Esophagus muscularis mucosa (tissue), 4 donors: ENCODE results near the gene CCNB3.

Experiments
- CTCF ChIP-seq, 3 experiments: fragments of 200-600 bp in 2 of 3; fragments of 450-650 bp in 1 of 3; sonication (generic) in 2 of 3; IDR thresholded peaks; one replicate each; pipeline ENCODE4 v1.5.1; 2017 to 2019; ENCODE audit warnings: antibody characterized with exemption in 3 of 3, mild to moderate bottlenecking in 2 of 3, moderate library complexity in 1 of 3
- EP300 ChIP-seq: sonication (generic); formaldehyde crosslinking; IDR thresholded peaks from one replicate; pipeline ENCODE4 v1.6.1; 2017; ENCODE audit warnings: antibody characterized with exemption
- POLR2A ChIP-seq: fragments of 450-650 bp; IDR thresholded peaks from one replicate; pipeline ENCODE4 v1.6.1; 2017; ENCODE audit warnings: antibody characterized with exemption, moderate library complexity, mild to moderate bottlenecking, low read depth

DNA sequence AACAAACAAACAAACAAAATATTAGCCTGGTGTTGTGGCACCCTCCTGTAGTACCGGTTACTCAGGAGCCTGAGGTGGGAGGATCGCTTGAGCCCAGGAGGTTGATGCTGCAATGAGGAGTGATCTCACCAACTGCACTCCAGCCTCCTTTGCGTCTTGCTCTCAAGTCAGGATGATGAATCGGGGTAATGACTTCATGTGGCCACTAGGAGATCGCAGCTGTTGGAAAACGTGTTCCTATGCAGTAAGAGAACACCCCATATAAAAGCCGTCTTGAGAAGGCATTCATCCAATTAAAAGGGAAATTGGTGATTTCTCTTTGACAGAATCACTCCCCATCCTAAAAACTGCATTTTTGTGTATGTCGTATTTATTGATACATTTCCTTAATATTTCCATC, 6.9 kb downstream of the CCNB3 start:
- TF ChIP-seq EP300 (no peak), CTCF (IDR thresholded peaks at IDR 0.05) (peak in 1 of 3 experiments; percentile 6), POLR2A (no peak)
